CD14-positive monocyte (primary cell): ENCODE data around the gene SLC10A7. TPM values are rescaled to one million over a fixed set of nuclear protein-coding genes. Genes with fewer than 3 reads are reported as not detected.

Experiments used
- DNase-seq, 3 donors: peaks; one replicate each; pipeline ENCODE4 v3.0.0-alpha.2; 2011 to 2022
- H2AFZ ChIP-seq: 2 replicates; pipeline ENCODE4 v1.6.0; 2012; ENCODE audit warnings: mild to moderate bottlenecking, low read depth, low read length, inconsistent platforms; ENCODE audit not compliant: insufficient read depth, poor library complexity, severe bottlenecking
- H3K27ac ChIP-seq, 2 donors: 1 replicate in 1 of 2; 2 replicates in 1 of 2; pipeline ENCODE4 v1.5.1; 2012 to 2013; ENCODE audit warnings: low read length in 2 of 2, control low read depth in 1 of 2, inconsistent platforms in 1 of 2, low read depth in 1 of 2, mild to moderate bottlenecking in 1 of 2
- H3K27me3 ChIP-seq, 2 donors: one replicate each; pipeline versions ENCODE4 v1.6.0 to v1.6.1; 2011 to 2013; ENCODE audit warnings: low read length in 2 of 2; ENCODE audit not compliant: control insufficient read depth in 2 of 2, insufficient read depth in 2 of 2
- H3K36me3 ChIP-seq, 2 donors: replicated peaks in 1 of 2; 1 replicate in 1 of 2; 2 replicates in 1 of 2; pipeline versions ENCODE4 v1.5.1 to v1.6.1; 2012 to 2013; ENCODE audit warnings: low read length in 2 of 2, control low read depth in 1 of 2, inconsistent platforms in 1 of 2, mild to moderate bottlenecking in 1 of 2; ENCODE audit not compliant: insufficient read depth in 2 of 2, control insufficient read depth in 1 of 2
- H3K4me1 ChIP-seq, 2 donors: 1 replicate in 1 of 2; 2 replicates in 1 of 2; pipeline versions ENCODE4 v1.5.1 to v1.6.1; 2012 to 2013; ENCODE audit warnings: low read length in 2 of 2, control low read depth in 1 of 2, inconsistent platforms in 1 of 2, mild to moderate bottlenecking in 1 of 2, moderate library complexity in 1 of 2; ENCODE audit not compliant: insufficient read depth in 2 of 2, control insufficient read depth in 1 of 2
- H3K4me2 ChIP-seq: replicated peaks from 2 replicates; pipeline ENCODE3; 2012; ENCODE audit warnings: low read length, moderate library complexity, mild to moderate bottlenecking; ENCODE audit not compliant: poor library complexity, severe bottlenecking; ENCODE audit errors: extremely low read depth
- H3K4me3 ChIP-seq, 3 experiments: fragments of 200-600 bp in 1 of 3; sonication (generic) in 1 of 3; replicated peaks in 1 of 3; 1 replicate in 2 of 3; 2 replicates in 1 of 3; pipeline ENCODE4 v1.5.1; 2011 to 2013; ENCODE audit warnings: low read length in 3 of 3, mild to moderate bottlenecking in 3 of 3, control low read depth in 2 of 3, low read depth in 2 of 3, inconsistent platforms in 1 of 3, moderate library complexity in 1 of 3
- H3K79me2 ChIP-seq: 2 replicates; pipeline ENCODE4 v1.6.0; 2012; ENCODE audit warnings: mild to moderate bottlenecking, control low read depth, inconsistent platforms, low read length, moderate library complexity; ENCODE audit not compliant: insufficient read depth
- H3K9ac ChIP-seq: 2 replicates; pipeline ENCODE4 v1.6.0; 2017; ENCODE audit warnings: low read length, mild to moderate bottlenecking; ENCODE audit not compliant: insufficient read depth, poor library complexity, severe bottlenecking
- H3K9me3 ChIP-seq, 2 donors: replicated peaks in 1 of 2; 1 replicate in 1 of 2; 2 replicates in 1 of 2; pipeline versions ENCODE4 v1.5.1 to v1.6.1; 2012 to 2013; ENCODE audit warnings: low read length in 2 of 2, control low read depth in 1 of 2; ENCODE audit not compliant: control insufficient read depth in 1 of 2, insufficient read depth in 1 of 2
- H4K20me1 ChIP-seq: 2 replicates; pipeline ENCODE4 v1.6.0; 2012; ENCODE audit warnings: mild to moderate bottlenecking, low read length, control low read depth, moderate library complexity; ENCODE audit not compliant: insufficient read depth
- H3K27ac Mint-ChIP-seq, 7 donors: one replicate each; pipeline ENCODE4 v1.8.0; 2020; ENCODE audit warnings: mild to moderate bottlenecking in 7 of 7, mixed read lengths in 7 of 7, moderate library complexity in 6 of 7, inconsistent platforms in 2 of 7
- H3K27me3 Mint-ChIP-seq, 3 donors: one replicate each; pipeline ENCODE4 v1.8.0; 2021 to 2022; ENCODE audit warnings: low read depth in 3 of 3, mild to moderate bottlenecking in 3 of 3, mixed read lengths in 3 of 3, moderate library complexity in 3 of 3, inconsistent platforms in 1 of 3
- H3K36me3 Mint-ChIP-seq, 2 donors: one replicate each; pipeline ENCODE4 v1.8.0; 2020; ENCODE audit warnings: mixed read lengths in 2 of 2, inconsistent platforms in 1 of 2, mild to moderate bottlenecking in 1 of 2
- H3K4me1 Mint-ChIP-seq: one replicate; pipeline ENCODE4 v1.8.0; 2020; ENCODE audit warnings: mild to moderate bottlenecking, mixed read lengths
- H3K4me3 Mint-ChIP-seq, 2 donors: one replicate each; pipeline ENCODE4 v1.8.0; 2020; ENCODE audit warnings: mild to moderate bottlenecking in 2 of 2, mixed read lengths in 2 of 2, moderate library complexity in 1 of 2
- H3K9me3 Mint-ChIP-seq, 7 donors: one replicate each; pipeline ENCODE4 v1.8.0; 2020 to 2022; ENCODE audit warnings: mixed read lengths in 7 of 7, mild to moderate bottlenecking in 6 of 7, moderate library complexity in 6 of 7, inconsistent platforms in 2 of 7
- CTCF ChIP-seq: fragments of 200-600 bp; IDR thresholded peaks from one replicate; pipeline ENCODE4 v1.8.0; 2022; ENCODE audit warnings: antibody characterized with exemption, mild to moderate bottlenecking
- WGBS: methylation state at CpG from one replicate; pipeline ENCODE4 v1.1.5; 2013; ENCODE audit warnings: missing lambda C conversion rate; ENCODE audit not compliant: insufficient coverage; 5-methylcytosine and 5-hydroxymethylcytosine counted together
- intact Hi-C, 2 donors: fragments of 100-400 bp; cut with micrococcal nuclease; formaldehyde crosslinking; loops; one replicate each; pipeline versions ENCODE4 v1.15.0 to v1.15.1; 2023
- polyA plus RNA-seq, 3 donors: library from polyadenylated mRNA; depleted of rRNA in 1 of 3; unstranded in 2 of 3; stranded (reverse) in 1 of 3; fragments of 300-500 nt in 2 of 3; fragments of >200 nt in 1 of 3; fragmentation: Illumina TruSeq in 2 of 3; gene quantifications; 1 replicate in 2 of 3; 2 replicates in 1 of 3; pipeline ENCODE4 v1.2.3, GENCODE V29; 2012 to 2021

SLC10A7 gene
- polyA plus RNA-seq, 3 donors, result 6.6 to 8.3 (median 6.8) TPM

- H3K27ac Mint-ChIP-seq, result no peak overlapping the region
- H3K36me3 Mint-ChIP-seq, result peaks cover 28 to 34% of the 10 kb centered on the region in 2 donors
- no CpG with 5 or more reads among the region's 3 CpGs for WGBS
- H3K79me2 ChIP-seq, result no peaks in the 10 kb centered on the region
- H3K27ac ChIP-seq, result no peak overlapping the region
- H3K36me3 ChIP-seq, result peaks cover 0 to 23% of the 10 kb centered on the region in 2 donors
- no peak overlapping the region for H3K4me3 Mint-ChIP-seq
- intact Hi-C loops, result no loop called here
- H3K9me3 Mint-ChIP-seq, result peaks cover 0 to 5% (median 0%) of the 10 kb centered on the region in 7 donors
- no peak for TF ChIP-seq CTCF
- H4K20me1 ChIP-seq, result no peaks in the 10 kb centered on the region
- H3K4me3 ChIP-seq, result no peak overlapping the region
- H3K27me3 Mint-ChIP-seq, result no peaks in the 10 kb centered on the region
- H2AFZ ChIP-seq, result no peak overlapping the region
- H3K9ac ChIP-seq, result no peak overlapping the region
- DNase-seq, result no peak
- peaks cover 0 to 4% of the 10 kb centered on the region in 2 donors for H3K9me3 ChIP-seq
- no peak overlapping the region for H3K4me2 ChIP-seq
- H3K4me1 ChIP-seq, result no peaks in the 10 kb centered on the region
- peaks cover 3% of the 10 kb centered on the region for H3K4me1 Mint-ChIP-seq
- no peaks in the 10 kb centered on the region for H3K27me3 ChIP-seq
These were observed 33.1 kb downstream of the SLC10A7 start for GRCh38 chr4:146488495-146489174.

GRCh38 chr4:146486565-146486964 is 35.2 kb downstream of the SLC10A7 start:
- Histone ChIP-seq H3K27me3 (no peaks in the 10 kb centered on the region), H3K36me3 (peaks cover 0 to 30% of the 10 kb centered on the region in 2 donors), H3K79me2 (no peaks in the 10 kb centered on the region), H3K4me2 (no peak overlapping the region), H3K9ac (no peak overlapping the region), H3K4me3 (no peak overlapping the region), H3K9me3 (peaks cover 9% of the 10 kb centered on the region in 2 donors), H3K4me1 (no peaks in the 10 kb centered on the region), H3K27ac (no peak overlapping the region), H4K20me1 (no peaks in the 10 kb centered on the region), H2AFZ (no peak overlapping the region)
- Mint-ChIP-seq H3K4me1 (peaks cover 3% of the 10 kb centered on the region), H3K27ac (peak overlapping the region in 1 of 7 donors; percentile 47), H3K36me3 (peaks cover 31 to 46% of the 10 kb centered on the region in 2 donors), H3K4me3 (no peak overlapping the region), H3K9me3 (peaks cover 7 to 24% (median 13%) of the 10 kb centered on the region in 7 donors), H3K27me3 (peaks cover 0 to 2% (median 0%) of the 10 kb centered on the region in 3 donors)
- TF ChIP-seq CTCF, result no peak
- no peak for DNase-seq
- no CpG with 5 or more reads among the region's 1 CpG for WGBS
- intact Hi-C loops, result no loop called here
